PFSK-1 (cell line): Measurements from ENCODE around the gene DCTPP1.

Experiments
- FOXP2 ChIP-seq: optimal IDR thresholded peaks from 2 replicates; pipeline ENCODE3; 2011; ENCODE audit warnings: borderline replicate concordance, control low read depth, inconsistent platforms; ENCODE audit not compliant: insufficient read depth; ENCODE audit errors: extremely low read length, extremely low read depth
- POLR2AphosphoS5 ChIP-seq: IDR thresholded peaks from 2 replicates; pipeline ENCODE4 v1.6.1; 2012; ENCODE audit warnings: low read depth, mild to moderate bottlenecking, control low read depth, low read length, moderate library complexity
- REST ChIP-seq, 2 experiments: IDR thresholded peaks; 2 replicates each; pipeline versions ENCODE4 v1.6.1 to v1.8.0; 2011 to 2012; ENCODE audit warnings: low read depth in 2 of 2, low read length in 2 of 2, control low read depth in 1 of 2, inconsistent platforms in 1 of 2, mild to moderate bottlenecking in 1 of 2, moderate library complexity in 1 of 2; ENCODE audit not compliant: insufficient read depth in 1 of 2
- SIN3A ChIP-seq: IDR thresholded peaks from 2 replicates; pipeline ENCODE4 v1.6.1; 2012; ENCODE audit warnings: mild to moderate bottlenecking, low read length, moderate library complexity, borderline replicate concordance; ENCODE audit not compliant: insufficient read depth
- TAF1 ChIP-seq: IDR thresholded peaks from 2 replicates; pipeline ENCODE4 v1.6.1; 2012; ENCODE audit warnings: low read length, control low read depth, borderline replicate concordance; ENCODE audit not compliant: insufficient read depth

Gene DCTPP1

DNA sequence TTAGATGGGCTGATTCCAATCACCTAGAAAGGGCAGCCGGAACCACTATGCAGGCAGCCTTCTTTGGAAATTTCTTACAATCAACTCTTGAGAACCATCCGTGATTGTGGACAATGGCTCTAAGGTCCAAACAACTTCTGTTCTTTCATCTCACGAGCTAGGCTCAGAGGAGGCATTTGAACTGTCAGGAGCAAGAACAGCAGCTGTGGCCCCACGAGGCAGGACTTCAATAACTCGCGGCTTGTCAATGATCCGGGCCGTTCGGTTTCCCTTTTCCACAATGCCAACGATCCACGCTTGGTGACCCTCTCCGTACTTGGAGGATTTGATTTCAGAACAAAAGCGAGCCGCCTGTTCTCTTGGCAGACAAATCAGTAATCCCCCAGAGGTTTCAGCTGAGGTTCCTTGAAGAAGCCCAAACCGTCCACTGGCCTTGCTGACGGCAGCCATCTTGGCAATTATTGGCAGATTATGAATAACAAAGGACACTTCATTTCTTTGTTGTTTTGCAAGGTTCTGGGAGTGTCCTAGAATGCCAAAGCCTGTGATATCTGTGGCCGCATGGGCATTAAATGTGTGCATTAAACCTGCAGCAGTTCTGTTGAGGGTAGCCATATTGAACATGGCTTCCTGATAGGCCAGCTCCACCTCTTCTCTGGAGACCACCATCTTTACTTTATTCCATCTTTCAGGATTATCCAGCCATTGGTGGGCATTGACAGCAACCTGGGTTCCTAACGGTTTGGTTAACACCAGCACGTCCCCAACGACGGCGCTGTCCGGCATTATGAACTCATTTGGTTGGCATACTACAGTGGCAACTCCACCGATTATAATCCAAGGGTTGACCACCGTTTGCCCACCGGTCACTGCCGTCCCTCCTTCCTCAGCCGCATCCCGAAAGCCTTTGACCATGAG lies 14.7 kb upstream of the DCTPP1 start:
- TF ChIP-seq REST (IDR thresholded peaks at IDR 0.05; ENCODE audit: insufficient read depth in 1 of 2, low read depth in 2 of 2, low read length in 2 of 2) (no peak), FOXP2 (no peak), SIN3A (no peak), POLR2AphosphoS5 (no peak)

DNA sequence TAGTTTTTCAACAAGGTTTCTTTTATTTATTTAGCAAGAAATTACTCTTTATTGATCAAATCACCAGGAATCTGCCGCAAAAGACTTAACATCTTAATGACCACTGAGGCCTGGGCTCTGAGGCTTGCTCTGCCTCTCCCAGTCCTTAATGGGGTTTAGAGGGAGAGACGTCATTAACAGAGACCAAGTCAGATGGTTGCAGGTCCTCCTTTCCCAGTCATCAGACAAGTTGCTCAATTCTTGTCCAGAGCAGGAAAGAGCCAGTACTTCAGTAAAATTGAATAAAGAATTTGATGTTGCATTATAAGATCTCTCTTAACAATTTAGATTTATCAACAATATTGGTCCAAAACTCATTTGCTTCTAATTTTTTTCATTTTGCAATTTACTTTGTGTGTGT lies 13.8 kb upstream of the DCTPP1 start:
- TF ChIP-seq REST (IDR thresholded peaks at IDR 0.05; ENCODE audit: insufficient read depth in 1 of 2, low read depth in 2 of 2, low read length in 2 of 2) (no peak), TAF1 (no peak), POLR2AphosphoS5 (no peak)

GRCh38 chr16:30439720-30440348 lies 10.0 kb upstream of the DCTPP1 start:
- no peak for TF ChIP-seq POLR2AphosphoS5

- TF ChIP-seq TAF1 = no peak
- no peak for TF ChIP-seq FOXP2
- no peak for TF ChIP-seq POLR2AphosphoS5
- TF ChIP-seq SIN3A = no peak
- no peak for TF ChIP-seq REST (IDR thresholded peaks at IDR 0.05; ENCODE audit: insufficient read depth in 1 of 2, low read depth in 2 of 2, low read length in 2 of 2)
Observed at GRCh38 chr16:30438835-30439234, 9.0 kb upstream of the DCTPP1 start.

GRCh38 chr16:30437511-30438046 lies 7.7 kb upstream of the DCTPP1 start:
- TF ChIP-seq POLR2AphosphoS5 = no peak
- TF ChIP-seq REST (IDR thresholded peaks at IDR 0.05; ENCODE audit: insufficient read depth in 1 of 2, low read depth in 2 of 2, low read length in 2 of 2) = no peak
- TF ChIP-seq SIN3A = no peak
- no peak for TF ChIP-seq FOXP2
- no peak for TF ChIP-seq TAF1
